HG03565 (cell line): Measurements from ENCODE around the gene SSR3.
"Not testable (repeated sequence)": the region's sequence is repeated elsewhere in the genome, so short reads cannot be mapped to it uniquely, and the experiment has no call there.

Experiments used
- ATAC-seq: cut with Tn5 transposase; IDR thresholded peaks from one replicate; pipeline ENCODE4 v1.9.1; 2021; ENCODE audit warnings: mild to moderate bottlenecking, moderate library complexity; ENCODE audit not compliant: unreplicated experiment

SSR3 gene

DNA sequence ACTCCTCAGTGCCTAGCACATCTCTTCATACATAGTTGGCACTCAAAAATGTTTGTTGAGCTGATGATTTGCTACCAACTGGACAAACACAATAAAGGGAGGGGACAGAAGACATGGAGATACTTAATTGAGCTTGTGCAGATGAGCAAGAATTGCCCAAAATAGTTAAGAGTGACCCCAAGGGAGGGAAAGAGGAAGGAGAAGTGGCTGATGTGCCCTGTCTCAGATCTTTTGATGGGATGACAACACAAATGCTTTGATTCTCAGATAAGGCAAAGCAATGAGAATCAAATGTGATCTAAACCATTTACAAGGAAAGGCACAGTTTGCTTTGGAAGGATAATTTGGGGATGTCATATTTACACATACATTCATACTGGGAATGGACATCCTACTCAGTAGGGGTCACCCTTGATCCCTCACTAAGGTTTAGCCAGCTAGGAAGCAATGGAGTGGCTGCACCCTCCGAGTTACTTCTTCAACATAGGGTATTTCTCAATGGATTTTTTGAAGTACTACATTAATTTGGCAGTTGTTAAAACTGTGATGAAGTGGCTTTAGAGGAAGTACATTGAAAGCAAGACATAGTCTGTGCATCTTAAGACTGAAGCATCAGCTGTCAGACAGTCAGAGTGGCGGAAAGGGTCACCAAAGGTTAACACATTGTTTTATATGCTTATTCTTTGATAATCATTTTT lies 21.9 kb upstream of the SSR3 start:
- ATAC-seq, result no peak

DNA sequence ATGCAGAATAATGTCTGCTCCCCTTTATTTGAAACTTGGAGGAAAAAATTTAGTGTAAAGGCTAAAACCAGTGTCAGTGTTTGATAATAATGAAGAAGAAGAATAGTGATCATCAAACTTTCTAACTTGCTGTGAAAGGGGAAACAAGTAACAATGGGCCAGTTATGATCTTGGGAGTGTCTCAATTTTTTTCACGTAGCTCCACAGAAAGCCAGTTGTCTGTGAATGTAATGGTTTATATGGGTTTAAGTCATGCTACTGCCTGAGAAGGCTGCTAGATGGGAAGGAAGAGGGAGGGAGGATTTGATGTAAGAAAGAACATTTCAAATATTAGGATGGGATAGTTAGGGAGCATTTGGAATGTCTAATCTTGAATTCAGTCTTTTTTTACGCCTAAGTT lies 21.1 kb upstream of the SSR3 start:
- no peak for ATAC-seq

DNA sequence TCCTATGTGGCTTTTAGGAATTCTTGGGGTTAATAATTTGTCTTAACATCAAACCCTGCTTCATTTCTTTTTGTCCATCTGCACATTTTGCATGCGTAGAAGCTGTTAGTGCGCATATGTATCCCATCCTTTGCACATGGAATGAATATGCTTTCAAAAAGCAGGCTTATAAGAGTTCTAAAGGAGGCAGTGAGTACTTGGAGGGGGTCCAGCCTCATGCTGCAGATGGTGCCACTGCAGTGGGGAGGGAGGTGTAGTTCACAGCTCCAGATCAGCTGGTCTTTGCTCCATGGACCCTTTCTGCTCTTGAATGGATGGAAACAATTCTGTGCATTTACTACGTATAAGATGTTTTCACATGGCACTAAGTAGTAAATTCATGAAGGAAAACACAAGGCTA lies 20.7 kb upstream of the SSR3 start:
- ATAC-seq, result no peak

DNA sequence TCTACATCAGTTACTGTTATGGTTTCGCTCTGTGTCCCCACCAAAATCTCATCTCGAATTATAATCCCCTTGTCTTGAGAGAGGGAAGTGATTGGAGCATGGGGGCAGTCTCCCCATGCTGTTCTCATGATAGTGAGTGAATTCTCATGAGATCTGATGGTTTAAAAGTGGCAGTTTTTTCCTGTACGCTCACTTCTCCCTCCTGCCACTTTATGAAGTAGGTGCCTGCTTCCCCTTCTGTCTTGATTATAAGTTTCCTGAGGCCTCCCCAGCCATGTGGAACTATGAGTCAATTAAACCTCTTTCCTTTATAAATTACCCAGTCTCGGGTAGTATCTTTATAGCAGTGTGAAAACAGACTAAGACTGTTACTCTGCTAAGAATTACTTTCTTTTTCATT lies 15.0 kb upstream of the SSR3 start:
- not testable (repeated sequence) for ATAC-seq

DNA sequence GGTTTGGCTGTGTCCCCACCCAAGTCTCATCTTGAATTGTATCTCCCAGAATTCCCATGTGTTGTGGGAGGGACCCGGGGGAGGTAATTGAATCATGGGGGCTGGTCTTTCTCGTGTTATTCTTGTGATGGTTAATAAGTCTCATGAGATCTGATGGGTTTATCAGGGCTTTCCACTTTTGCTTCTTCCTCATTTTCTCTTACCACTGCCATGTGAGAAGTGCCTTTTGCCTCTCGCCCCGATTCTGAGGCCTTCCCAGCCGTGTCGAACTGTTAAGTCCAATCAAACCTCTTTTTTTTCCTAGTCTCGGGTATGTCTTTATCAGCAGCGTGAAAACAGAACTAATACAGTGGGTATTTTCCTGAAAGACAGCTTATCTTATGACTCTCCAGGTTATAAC lies 14.1 kb upstream of the SSR3 start:
- not testable (repeated sequence) for ATAC-seq

DNA sequence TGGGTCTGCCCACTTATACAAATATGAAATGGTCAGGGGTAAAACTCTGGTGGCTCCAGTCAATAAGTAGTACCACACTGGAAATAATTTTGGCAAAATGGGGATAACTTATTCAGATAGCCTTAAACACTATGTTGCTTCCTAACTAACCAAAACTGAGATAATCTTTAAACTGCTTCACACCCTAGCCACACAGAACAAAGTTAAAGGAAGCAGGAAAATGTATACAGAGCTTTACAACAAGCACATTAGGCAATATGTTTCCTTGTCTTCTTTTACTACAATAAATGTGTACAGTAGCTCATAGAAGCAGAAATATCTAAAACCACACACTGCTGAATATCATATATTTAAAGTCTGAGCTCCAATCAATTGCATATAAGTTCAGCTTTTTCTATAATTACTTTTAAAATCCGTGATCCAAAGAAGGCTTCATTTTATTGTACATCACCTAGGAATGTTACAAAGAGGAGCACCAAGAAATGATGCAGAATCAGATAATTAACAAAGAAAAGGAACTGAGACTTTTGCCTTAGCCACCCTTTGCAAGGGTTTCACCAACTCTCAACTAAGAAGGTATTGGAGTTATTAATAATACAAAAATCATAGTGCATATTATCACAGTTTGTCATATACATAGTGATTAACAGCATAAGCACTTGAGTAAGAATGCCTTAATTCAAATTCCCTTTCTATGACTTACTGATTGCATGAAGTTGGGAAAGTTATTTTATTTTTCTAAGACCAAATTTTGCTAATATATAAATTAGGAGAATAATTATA lies 9.2 kb upstream of the SSR3 start:
- no peak for ATAC-seq

DNA sequence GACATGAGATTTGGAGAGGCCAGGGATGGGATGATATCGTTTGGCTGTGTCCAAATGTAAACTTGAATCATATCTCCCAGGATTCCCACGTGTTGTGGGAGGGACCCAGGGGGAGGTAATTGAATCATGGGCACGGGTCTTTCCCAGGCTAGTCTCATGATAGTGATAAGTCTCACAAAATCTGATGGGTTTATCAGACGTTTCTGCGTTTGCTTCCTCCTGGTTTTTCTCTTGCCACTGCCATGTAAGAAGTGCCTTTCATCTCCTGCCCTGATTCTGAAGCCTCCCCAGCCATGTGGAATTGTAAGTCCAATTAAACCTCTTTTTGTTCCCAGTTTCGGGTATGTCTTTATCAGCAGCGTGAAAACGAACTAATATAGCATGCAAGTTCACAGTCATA lies 7.6 kb upstream of the SSR3 start:
- ATAC-seq, result not testable (repeated sequence)

DNA sequence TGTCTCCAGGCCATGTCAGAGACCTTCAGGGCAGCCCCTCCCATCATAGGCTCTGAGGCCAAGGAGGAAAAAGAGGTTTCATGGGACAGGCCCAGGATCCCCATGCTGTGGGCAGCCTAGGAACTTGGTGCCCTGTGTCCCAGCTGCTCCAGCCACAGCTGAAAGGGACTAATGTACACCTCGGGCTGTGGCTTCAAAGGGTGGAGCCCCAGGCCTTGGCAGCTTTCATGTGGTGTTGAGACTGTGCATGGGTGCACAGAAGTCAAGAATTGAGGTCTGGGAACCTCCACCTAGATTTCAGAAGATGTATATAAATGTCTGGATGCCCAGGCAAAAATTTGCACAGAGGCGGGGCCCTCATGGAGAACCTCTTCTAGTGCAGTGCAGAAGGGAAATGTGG lies 6.6 kb upstream of the SSR3 start:
- no peak for ATAC-seq

DNA sequence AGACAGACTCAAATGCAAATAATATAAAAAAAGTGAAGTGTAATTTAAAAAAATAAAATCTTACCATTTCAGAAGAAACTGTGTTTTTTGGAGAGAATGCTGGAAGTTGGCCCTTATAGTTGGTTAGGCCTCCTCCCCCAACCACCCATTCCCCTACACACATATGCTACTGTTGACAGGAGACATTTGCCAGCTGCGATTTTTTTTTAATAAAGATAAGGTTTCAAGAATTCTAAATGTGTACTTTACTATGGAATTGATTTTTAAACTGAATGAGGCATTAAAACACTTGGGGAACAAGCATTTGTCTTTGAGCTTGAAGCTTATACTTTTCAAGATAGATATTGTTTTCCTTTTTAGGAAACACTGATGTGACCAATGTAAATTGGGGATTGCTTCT lies 4.4 kb upstream of the SSR3 start:
- no peak for ATAC-seq

DNA sequence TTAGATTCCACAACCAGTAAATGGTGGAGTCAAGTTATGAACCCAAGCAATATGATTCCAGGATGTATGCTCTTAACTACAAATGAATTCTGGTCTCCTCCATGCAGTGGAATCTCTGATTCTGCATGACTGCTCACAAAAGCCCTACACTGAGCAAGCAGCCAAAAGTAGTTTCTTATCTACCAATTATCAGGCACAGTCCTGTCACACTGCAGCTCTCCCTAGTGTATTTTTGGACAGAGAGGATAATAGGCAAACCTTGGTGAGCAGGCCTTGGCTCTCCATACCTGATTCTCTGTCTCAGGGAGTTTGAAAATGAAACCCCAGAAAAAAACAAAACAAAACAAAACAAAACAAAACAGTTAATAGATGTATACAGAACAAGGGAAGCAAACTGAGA lies 3.5 kb upstream of the SSR3 start:
- no peak for ATAC-seq

DNA sequence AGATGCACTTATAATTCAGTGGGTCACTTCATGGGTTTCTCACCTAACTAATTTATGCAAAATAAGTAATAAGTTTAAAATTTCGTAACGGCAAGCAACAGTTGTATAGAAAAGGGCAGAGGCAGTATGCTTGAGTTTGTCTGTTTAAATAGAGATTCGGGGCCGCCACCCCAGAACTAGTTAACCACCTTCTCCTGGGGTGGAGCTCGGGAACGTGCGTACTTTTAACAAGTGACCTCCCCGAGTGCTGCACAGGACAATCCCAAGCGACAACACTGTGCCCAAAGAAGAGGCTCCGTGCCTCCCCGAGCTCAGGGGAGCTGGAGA lies 439 bp downstream of the SSR3 start:
- no peak for ATAC-seq

DNA sequence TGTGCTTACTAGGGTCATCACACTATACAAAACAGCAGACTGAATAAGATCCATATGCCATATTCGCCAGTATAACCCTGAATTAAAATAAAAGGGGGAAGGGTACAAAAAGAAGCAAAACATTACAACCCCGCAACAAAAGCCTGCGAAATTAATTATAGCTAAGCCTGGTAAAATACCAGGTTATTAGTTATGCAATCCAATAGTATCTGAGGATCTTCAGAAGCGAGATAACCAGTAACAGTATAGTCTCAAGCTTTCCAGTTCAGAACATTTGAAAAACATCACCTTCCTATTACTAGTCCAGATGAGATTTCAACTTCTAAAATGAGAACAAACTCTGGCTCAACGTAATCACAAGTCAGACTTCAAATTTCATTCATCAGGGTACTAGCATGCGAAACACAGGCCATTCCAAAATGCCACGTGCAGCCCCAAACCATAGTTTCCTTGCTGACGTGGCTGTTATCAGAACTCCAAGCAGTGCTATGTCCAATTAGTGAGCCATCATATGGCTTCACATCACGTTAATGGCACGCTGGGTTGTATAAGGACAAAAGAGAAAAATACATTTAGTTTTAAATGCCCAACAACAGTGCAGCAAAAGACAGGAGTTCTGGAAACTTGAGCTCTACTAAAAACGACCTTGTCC lies 1.1 kb downstream of the SSR3 start:
- no peak for ATAC-seq

DNA sequence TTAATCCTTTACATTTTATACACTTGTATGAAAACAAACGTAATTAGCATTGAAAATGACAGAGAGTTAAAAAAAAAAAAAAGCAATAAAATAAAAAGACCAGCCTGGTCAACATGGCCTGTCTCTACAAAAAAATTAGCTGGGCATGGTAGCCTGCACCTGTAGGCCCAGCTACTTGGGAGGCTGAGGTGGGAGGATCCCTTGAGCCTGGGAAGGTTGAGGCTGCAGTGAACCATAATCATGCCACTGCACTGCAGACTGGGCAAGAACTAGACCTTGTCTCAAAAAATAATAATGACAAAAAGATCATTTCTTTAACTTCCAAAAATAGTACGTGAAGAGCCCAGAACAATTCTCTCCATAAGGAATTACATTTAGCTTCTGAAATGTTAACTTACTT lies 1.9 kb downstream of the SSR3 start:
- ATAC-seq, result no peak

DNA sequence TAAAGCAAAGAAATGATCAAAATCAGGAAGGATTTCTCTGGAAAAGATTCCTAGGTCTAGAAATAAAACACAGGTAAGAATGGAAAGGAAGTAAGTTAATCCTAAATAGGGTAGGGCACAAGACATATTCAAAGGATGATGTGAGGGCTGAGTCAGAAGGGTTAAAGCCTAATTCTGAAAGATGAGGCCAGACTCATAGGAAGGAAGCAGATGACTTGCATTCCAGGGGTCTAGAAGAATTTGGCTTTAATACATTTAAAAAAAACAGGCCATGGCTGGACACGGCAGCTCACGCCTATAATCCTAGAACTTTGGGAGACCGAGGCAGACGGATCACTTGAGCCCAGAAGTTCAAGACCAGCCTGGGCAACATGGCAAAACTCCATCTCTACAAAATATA lies 3.2 kb downstream of the SSR3 start:
- no peak for ATAC-seq

DNA sequence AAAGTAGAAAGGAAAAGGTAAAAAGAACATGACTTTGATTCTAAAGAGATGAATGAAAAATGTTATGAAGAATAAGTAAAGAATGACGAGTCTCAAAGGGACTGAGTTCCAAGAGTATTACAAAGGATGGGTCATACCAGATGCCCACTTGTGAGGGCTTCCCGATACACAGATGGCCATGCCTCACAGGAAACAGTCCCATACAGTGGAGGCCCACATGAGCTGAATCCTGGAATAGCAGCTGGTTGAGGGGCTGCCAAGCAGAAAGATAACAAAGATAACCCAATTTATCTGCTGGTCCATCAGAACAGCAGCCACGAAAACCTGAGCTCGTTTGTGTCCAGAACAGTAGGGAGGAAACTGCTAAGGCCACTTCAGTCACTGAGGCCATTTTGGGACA lies 3.7 kb downstream of the SSR3 start:
- no peak for ATAC-seq

DNA sequence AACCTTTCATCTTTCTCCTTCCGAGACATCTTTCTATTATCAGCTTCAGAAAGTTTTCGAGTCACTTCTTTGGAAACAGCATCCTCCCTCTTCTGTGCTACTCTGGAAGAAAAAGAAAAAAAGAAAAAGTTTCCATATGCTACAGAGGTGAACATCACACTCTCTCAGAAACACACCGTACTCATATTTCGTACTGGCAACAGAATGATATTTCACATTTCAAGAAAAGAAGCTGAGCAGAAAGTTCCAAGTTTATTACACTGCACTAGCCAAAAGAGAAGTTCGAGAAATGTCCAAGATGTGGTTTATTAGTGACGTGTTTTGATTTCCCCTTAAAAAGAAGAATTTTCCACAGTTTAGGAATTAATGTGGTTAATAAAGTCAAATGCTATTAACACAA lies 6.0 kb downstream of the SSR3 start:
- ATAC-seq, result no peak

DNA sequence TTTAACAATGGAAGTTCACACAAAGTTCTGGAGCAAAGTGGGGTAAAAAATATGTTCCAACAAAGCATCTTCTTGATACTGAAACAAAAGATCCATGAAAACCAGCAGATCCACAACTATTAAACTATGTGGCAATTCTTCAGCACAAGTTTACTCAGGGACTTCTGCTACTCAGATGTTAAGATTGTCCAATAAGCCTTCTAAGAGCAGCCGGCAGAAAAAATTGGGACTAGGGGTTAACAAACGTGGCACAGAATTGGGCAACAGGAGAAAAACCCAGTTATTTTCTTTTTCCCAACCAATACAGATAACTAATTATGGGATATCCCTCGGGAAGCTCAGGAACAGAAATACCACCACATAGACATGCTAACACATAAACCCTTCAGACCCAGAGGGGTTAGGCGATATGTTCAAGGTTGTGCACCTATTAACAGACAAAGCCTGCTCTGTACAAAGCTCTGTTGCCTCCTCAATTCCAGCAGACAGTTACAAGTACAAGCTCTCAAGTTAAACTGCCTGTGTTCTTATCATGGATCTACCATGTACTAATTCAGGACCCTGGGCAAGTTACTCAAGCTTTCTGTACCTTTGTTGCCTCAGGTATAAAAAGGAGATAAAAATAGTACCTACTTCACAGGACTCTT lies 6.8 kb downstream of the SSR3 start:
- no peak for ATAC-seq

DNA sequence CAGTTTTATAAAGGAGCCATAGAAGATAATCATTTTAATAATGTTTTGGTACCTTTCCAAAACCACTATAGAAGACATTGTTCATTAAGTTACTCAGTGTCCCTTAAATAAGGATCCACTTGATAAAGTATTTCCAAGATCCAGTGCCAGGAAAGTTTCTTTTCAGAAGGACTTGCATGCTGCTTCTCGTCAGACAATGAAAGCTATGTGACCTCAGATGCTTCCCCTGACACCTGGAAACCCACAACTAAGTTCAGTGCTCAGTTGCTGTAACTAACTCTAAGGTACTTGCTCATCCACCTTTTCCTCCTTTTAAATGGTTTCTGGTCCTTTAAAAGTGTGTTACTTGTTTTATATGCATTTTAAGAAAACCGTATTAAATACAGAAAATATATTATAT lies 7.3 kb downstream of the SSR3 start:
- no peak for ATAC-seq

DNA sequence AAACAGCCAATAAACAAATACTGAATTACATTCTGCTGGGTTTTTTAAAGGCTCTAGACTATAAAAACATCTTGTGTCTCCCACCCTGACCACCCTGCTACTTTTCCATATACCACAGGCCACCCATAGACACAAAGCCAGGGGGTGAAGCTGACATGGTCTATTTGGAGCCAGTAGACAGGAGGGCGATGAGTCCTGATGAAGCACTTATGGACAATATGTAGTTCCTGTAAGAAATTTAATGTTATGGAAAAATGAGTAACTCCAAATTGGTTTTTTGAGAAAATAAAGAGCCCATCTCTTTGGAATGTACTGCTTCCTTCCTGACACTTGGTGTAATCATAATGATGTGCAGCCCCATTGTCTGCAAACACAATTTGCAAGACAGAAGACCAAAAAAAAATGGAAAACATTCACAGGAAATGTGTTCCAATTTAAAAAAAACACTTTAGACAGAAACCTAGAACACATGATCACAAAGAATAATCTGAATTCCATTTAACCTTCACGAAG lies 11.8 kb downstream of the SSR3 start:
- no peak for ATAC-seq

DNA sequence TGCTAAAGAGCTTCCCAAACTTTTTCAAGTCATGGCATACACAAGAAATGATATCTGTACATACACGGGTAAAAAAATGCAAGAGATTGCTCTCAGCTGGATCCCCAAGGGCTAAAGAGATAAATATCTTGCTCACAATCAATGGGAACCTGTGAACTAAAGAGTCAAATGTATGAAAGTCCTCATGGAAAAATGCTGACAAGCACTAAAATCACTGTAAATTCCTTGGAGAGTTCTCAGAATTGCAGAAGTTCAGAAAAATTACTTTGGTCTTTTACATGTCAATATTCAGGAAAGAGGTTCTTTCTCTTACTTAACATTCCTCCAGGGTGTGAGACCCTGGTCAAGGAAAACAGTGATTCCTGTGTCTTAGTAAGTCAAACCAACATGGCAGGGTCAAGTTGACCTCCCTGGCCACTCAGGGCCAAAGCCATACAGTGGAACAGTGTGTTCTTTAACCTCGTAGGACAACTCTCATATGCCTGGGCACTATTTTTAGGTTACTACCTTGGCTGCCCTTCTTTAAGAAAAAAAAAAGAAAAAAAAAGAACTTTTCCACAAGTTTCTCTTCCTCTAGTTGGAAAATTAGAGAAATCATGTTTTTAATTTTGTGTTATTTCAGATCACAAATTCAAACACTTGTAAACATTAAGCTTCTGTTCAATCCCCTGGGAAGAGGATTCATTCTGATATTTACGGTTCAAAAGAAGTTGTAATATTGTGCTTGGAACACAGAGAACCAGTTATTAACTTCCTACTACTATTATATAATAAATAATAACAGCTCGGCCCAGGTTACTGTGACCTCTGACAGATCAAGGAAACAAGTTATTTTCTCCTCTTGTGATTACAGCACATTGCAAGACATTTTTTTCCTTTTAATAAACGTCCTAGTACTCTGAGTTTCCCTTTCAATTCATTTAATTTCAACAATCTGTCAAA lies 12.5 kb downstream of the SSR3 start:
- ATAC-seq, result no peak

DNA sequence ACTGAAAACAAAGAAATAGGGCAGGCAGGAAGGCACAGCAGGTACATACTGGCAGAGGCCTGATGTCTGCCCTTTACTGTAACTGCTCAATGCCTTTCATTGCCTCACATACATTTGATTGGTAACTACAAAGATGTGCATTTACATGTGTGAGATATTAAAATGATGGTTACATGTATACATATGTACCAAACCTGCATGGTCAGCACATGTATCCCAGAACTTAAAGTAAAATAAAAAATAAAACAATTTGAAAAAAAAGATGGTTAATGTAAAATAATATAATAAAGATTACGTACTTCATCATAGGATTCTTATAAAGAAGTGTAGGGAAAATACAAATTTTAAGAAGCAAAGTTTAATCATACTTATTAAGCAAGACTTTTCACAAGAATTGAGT lies 15.1 kb downstream of the SSR3 start:
- no peak for ATAC-seq
